Trophoblast cell (in vitro differentiated cells and primary cell): ENCODE results near the gene PTGER1.

Experiments used
- DNase-seq, 2 donors: peaks; one replicate each; pipeline ENCODE4 v3.0.0-alpha.2; 2016
- H2AFZ ChIP-seq: 2 replicates; pipeline ENCODE4 v1.6.1; 2013; ENCODE audit warnings: low read length, moderate library complexity, mild to moderate bottlenecking; ENCODE audit not compliant: insufficient read depth, poor library complexity
- H2AK5ac ChIP-seq: 2 replicates; pipeline ENCODE4 v1.6.1; 2013; ENCODE audit warnings: mild to moderate bottlenecking, low read length
- H2BK120ac ChIP-seq: 2 replicates; pipeline ENCODE4 v1.6.1; 2013; ENCODE audit warnings: low read length, mild to moderate bottlenecking, moderate library complexity; ENCODE audit not compliant: insufficient read depth, poor library complexity
- H2BK12ac ChIP-seq: 2 replicates; pipeline ENCODE4 v1.6.1; 2013; ENCODE audit warnings: mild to moderate bottlenecking, low read length, moderate library complexity
- H2BK5ac ChIP-seq: 2 replicates; pipeline ENCODE4 v1.6.1; 2013; ENCODE audit warnings: low read length, low read depth, moderate library complexity, mild to moderate bottlenecking; ENCODE audit not compliant: poor library complexity
- H3K14ac ChIP-seq: 2 replicates; pipeline ENCODE4 v1.6.1; 2013; ENCODE audit warnings: mild to moderate bottlenecking, low read length
- H3K18ac ChIP-seq: 2 replicates; pipeline ENCODE4 v1.6.1; 2013; ENCODE audit warnings: mild to moderate bottlenecking, low read length
- H3K23ac ChIP-seq: 2 replicates; pipeline ENCODE4 v1.6.1; 2013; ENCODE audit warnings: low read length
- H3K27ac ChIP-seq: 2 replicates; pipeline ENCODE4 v1.5.1; 2013; ENCODE audit warnings: low read depth, mild to moderate bottlenecking, inconsistent platforms, low read length, moderate library complexity
- H3K27me3 ChIP-seq: 2 replicates; pipeline ENCODE4 v1.6.1; 2013; ENCODE audit warnings: inconsistent platforms, mild to moderate bottlenecking, low read length, moderate library complexity; ENCODE audit not compliant: insufficient read depth
- H3K36me3 ChIP-seq, 2 experiments: 1 replicate in 1 of 2; 2 replicates in 1 of 2; pipeline ENCODE4 v1.6.1; 2013; ENCODE audit warnings: low read length in 2 of 2, mild to moderate bottlenecking in 2 of 2, moderate library complexity in 1 of 2; ENCODE audit not compliant: insufficient read depth in 2 of 2, control insufficient read depth in 1 of 2
- H3K4ac ChIP-seq: 2 replicates; pipeline ENCODE4 v1.6.1; 2013; ENCODE audit warnings: low read depth, mild to moderate bottlenecking, low read length, moderate library complexity
- H3K4me1 ChIP-seq, 2 experiments: 1 replicate in 1 of 2; 2 replicates in 1 of 2; pipeline ENCODE4 v1.6.1; 2013; ENCODE audit warnings: low read length in 2 of 2, mild to moderate bottlenecking in 2 of 2, moderate library complexity in 1 of 2; ENCODE audit not compliant: insufficient read depth in 2 of 2, control insufficient read depth in 1 of 2
- H3K4me2 ChIP-seq: 2 replicates; pipeline ENCODE4 v1.6.1; 2013; ENCODE audit warnings: inconsistent platforms, mild to moderate bottlenecking, low read length, moderate library complexity
- H3K4me3 ChIP-seq: 2 replicates; pipeline ENCODE4 v1.5.1; 2013; ENCODE audit warnings: mild to moderate bottlenecking, low read depth, low read length, inconsistent platforms
- H3K79me1 ChIP-seq: one replicate; pipeline ENCODE4 v1.6.1; 2013; ENCODE audit warnings: low read length
- H3K79me2 ChIP-seq: 2 replicates; pipeline ENCODE4 v1.6.1; 2013; ENCODE audit warnings: low read length, mild to moderate bottlenecking; ENCODE audit not compliant: control insufficient read depth, insufficient read depth, poor library complexity
- H3K9ac ChIP-seq: 2 replicates; pipeline ENCODE4 v1.6.1; 2013; ENCODE audit warnings: mild to moderate bottlenecking, low read length
- H3K9me3 ChIP-seq: 2 replicates; pipeline ENCODE4 v1.6.1; 2013; ENCODE audit warnings: low read depth, mild to moderate bottlenecking, control low read depth, inconsistent platforms, low read length; ENCODE audit not compliant: insufficient read depth
- H4K12ac ChIP-seq: 2 replicates; pipeline ENCODE4 v1.6.1; 2013; ENCODE audit warnings: low read depth, mild to moderate bottlenecking, low read length, moderate library complexity
- H4K8ac ChIP-seq: 2 replicates; pipeline ENCODE4 v1.6.1; 2013; ENCODE audit warnings: low read depth, mild to moderate bottlenecking, low read length, moderate library complexity
- H4K91ac ChIP-seq: one replicate; pipeline ENCODE4 v1.6.1; 2013; ENCODE audit warnings: low read depth, mild to moderate bottlenecking, low read length, moderate library complexity
- WGBS: extraction: QIAGEN DNeasy Blood & Tissue Kit; methylation state at CpG from one replicate; pipeline ENCODE4 v1.1.7; 2013; ENCODE audit warnings: missing lambda C conversion rate; ENCODE audit not compliant: insufficient read length, insufficient coverage; ENCODE audit errors: extremely low coverage; 5-methylcytosine and 5-hydroxymethylcytosine counted together

Gene PTGER1

DNA sequence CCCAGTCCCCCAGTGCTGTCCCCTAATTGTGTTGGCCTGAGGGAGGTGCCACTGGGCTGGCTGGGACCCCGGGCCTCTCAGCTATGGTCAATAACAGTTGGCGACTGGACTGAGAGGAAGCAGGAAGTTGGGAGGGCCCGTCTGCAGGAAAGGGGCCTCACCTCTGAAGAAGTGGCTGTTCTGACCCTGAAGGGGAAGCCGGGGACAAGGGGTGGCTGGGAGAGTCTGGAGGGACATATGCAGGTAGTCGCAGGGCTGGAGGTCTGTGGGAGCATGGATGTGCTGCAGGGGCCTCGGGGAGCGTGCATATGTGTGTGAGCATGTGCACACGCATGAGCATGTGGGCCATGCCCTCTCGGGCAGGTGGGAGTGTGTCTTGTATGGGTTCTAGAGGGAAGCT is 36.1 kb downstream of the PTGER1 start:
- no peak overlapping the region for H4K91ac ChIP-seq
- H3K4ac ChIP-seq: no peak overlapping the region
- H3K18ac ChIP-seq: no peak overlapping the region
- H3K9ac ChIP-seq: no peak overlapping the region
- H3K36me3 ChIP-seq: peaks cover 15 to 21% of the 10 kb centered on the region in 2 experiments
- H3K4me1 ChIP-seq: peaks cover 7 to 10% of the 10 kb centered on the region in 2 experiments
- no peak overlapping the region for H3K27ac ChIP-seq
- no peak overlapping the region for H4K8ac ChIP-seq
- no peak overlapping the region for H2BK5ac ChIP-seq
- no peaks in the 10 kb centered on the region for H3K79me2 ChIP-seq
- H3K79me1 ChIP-seq: peaks cover 2% of the 10 kb centered on the region
- H3K4me2 ChIP-seq: no peak overlapping the region
- no CpG with 5 or more reads among the region's 9 CpGs for WGBS
- H2AFZ ChIP-seq: no peak overlapping the region
- H3K4me3 ChIP-seq: no peak overlapping the region
- no peak overlapping the region for H2BK120ac ChIP-seq
- no peak overlapping the region for H4K12ac ChIP-seq
- DNase-seq: no peak
- no peak overlapping the region for H2BK12ac ChIP-seq
- no peaks in the 10 kb centered on the region for H3K27me3 ChIP-seq
- H3K9me3 ChIP-seq: peaks cover 8% of the 10 kb centered on the region
- H3K23ac ChIP-seq: no peak overlapping the region
- no peak overlapping the region for H3K14ac ChIP-seq
- H2AK5ac ChIP-seq: no peak overlapping the region

DNA sequence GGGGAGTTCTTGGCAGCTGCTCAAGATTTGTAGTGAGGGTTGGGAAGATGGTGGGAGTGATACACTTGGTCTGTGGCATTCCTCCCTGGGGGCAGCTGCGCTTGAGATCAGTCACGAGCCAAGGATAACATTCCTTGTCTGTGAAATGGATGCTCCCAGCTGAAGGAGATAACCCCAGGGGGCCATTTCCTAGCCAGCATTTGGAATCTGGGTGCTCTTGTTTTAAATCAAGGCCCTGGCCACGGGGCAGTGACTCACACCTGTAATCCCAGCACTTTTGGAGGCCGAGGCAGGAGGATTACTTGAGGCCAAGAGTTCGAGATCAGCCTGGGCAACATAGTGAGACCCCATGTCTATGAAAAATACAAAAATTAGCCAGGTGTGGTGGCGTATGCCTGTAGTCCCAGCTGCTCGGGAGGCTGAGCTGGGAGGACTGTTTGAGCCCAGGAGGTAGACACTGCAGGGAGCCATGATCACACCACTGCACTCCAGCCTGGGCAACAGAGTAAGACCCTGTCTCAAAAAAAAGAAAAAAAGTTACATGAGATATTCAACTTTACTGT is 37.5 kb downstream of the PTGER1 start:
- H3K79me1 ChIP-seq: peaks cover 7% of the 10 kb centered on the region
- H2AK5ac ChIP-seq: no peak overlapping the region
- H3K27me3 ChIP-seq: no peaks in the 10 kb centered on the region
- no peak overlapping the region for H4K8ac ChIP-seq
- no peak overlapping the region for H3K27ac ChIP-seq
- H4K12ac ChIP-seq: no peak overlapping the region
- peaks cover 13 to 16% of the 10 kb centered on the region in 2 experiments for H3K4me1 ChIP-seq
- H3K23ac ChIP-seq: no peak overlapping the region
- peaks cover 3 to 8% of the 10 kb centered on the region in 2 experiments for H3K36me3 ChIP-seq
- H3K79me2 ChIP-seq: peaks cover 2% of the 10 kb centered on the region
- no peak overlapping the region for H2AFZ ChIP-seq
- H3K14ac ChIP-seq: no peak overlapping the region
- no peak overlapping the region for H3K4me3 ChIP-seq
- H2BK12ac ChIP-seq: no peak overlapping the region
- no peak overlapping the region for H2BK5ac ChIP-seq
- no peak overlapping the region for H3K18ac ChIP-seq
- WGBS: no CpG with 5 or more reads among the region's 7 CpGs
- H2BK120ac ChIP-seq: no peak overlapping the region
- peak; percentile 90 to 95 for DNase-seq
- H3K4me2 ChIP-seq: no peak overlapping the region
- no peak overlapping the region for H3K9ac ChIP-seq
- peaks cover 2% of the 10 kb centered on the region for H3K9me3 ChIP-seq
- H3K4ac ChIP-seq: no peak overlapping the region
- H4K91ac ChIP-seq: no peak overlapping the region

DNA sequence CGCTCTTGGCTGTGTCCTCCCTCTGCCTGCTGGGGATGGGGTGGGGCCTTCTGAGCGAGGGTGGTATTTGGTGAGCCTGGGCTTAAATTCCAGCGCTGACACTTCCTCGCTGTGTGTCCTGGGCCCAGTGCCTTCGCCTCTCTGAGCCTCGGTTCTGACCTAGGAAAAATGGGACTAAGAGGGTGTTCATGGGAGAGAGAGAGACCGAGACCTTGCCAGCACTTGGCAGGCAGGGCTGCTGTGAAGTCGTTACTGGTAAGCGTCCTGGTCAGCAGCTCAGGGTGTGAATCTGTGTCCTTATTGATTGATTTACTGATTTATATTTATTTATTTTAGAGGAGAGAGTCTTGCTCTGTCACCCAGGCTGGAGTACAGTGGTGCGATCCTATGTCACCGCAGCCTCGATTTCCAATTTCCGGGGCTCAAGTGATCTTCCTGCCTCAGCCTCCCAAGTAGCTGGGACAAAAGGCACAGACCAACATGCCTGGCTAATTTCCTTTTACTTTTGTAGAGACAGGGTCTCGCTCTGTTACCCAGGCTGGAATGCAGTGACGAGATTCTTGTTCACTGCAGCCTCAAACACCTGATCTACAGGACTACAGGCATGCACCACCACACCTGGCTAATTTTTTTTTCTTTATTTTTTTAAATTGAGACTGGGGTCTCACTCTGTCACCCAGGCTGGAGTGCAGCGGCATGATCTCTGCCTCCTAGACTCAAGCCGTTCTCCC is 39.7 kb downstream of the PTGER1 start:
- Histone ChIP-seq H4K8ac (no peak overlapping the region), H2BK12ac (no peak overlapping the region), H3K9ac (no peak overlapping the region), H4K91ac (no peak overlapping the region), H4K12ac (no peak overlapping the region), H3K9me3 (no peaks in the 10 kb centered on the region), H3K27me3 (no peaks in the 10 kb centered on the region), H2BK120ac (no peak overlapping the region), H3K4me1 (peaks cover 13 to 16% of the 10 kb centered on the region in 2 experiments), H2AFZ (no peak overlapping the region), H3K79me2 (peaks cover 2% of the 10 kb centered on the region), H3K36me3 (peaks cover 0 to 2% of the 10 kb centered on the region in 2 experiments), H3K23ac (no peak overlapping the region), H2AK5ac (no peak overlapping the region), H3K4me2 (no peak overlapping the region), H3K79me1 (peaks cover 7% of the 10 kb centered on the region), H3K27ac (no peak overlapping the region), H3K14ac (no peak overlapping the region), H3K4me3 (no peak overlapping the region), H2BK5ac (no peak overlapping the region), H3K4ac (no peak overlapping the region), H3K18ac (no peak overlapping the region)
- WGBS: no CpG with 5 or more reads among the region's 17 CpGs
- peak in 1 of 2 donors; percentile 8 for DNase-seq

DNA sequence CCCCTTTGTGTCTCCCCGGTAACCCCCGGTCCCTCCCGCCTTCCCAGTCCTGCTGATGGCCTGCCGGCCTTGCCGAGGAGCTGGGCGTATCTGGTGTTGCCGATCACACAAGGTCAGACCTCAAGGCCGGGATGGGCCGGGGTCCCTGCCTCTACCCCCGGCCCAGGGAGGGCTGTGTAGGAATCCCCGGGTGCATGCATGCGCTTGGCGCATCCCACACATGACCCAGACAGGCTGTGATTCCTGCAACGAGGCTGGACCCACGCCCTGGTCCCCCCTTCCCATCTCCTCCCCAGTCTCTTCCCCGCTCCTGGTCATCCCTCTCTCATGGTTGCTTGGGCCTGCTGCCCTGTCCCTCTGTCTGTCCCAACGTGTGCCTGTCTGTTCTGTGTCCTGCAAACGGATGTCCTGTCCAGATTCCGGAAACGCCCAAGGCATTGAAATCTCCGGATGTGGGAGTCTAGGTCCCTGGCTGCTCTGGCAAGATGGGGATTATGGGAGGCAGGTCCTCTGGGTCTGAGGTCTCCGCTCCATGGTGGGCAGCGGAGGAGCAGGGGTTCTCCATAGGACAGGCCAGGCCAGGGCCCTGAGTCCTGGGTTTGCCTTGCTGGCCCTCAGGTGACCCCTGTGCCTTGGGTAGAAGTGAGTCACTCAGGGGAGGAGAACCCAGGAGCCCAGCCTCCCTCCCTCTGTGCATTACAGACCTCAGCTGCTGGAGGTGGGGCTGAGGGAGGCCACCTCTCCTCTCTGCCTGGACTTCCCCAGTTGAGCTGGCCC is 40.4 kb downstream of the PTGER1 start:
- Histone ChIP-seq H3K4me3 (no peak overlapping the region), H4K91ac (no peak overlapping the region), H3K36me3 (peaks cover 0 to 2% of the 10 kb centered on the region in 2 experiments), H3K9ac (no peak overlapping the region), H3K79me1 (peaks cover 7% of the 10 kb centered on the region), H3K27me3 (no peaks in the 10 kb centered on the region), H3K27ac (no peak overlapping the region), H3K4me1 (peaks cover 8 to 16% of the 10 kb centered on the region in 2 experiments), H3K79me2 (peaks cover 2% of the 10 kb centered on the region), H3K14ac (no peak overlapping the region), H3K23ac (no peak overlapping the region), H2AK5ac (peak overlapping the region; percentile 27), H3K4ac (no peak overlapping the region), H3K9me3 (no peaks in the 10 kb centered on the region), H2BK12ac (no peak overlapping the region), H2BK5ac (no peak overlapping the region), H2BK120ac (no peak overlapping the region), H3K4me2 (no peak overlapping the region), H4K8ac (peak overlapping the region; percentile 23), H4K12ac (no peak overlapping the region), H2AFZ (no peak overlapping the region), H3K18ac (no peak overlapping the region)
- peak; percentile 94 to 95 for DNase-seq
- WGBS: no CpG with 5 or more reads among the region's 23 CpGs
